Keratinocyte (primary cell): Measurements from ENCODE around the gene CWC27. TPM values are rescaled to one million over a fixed set of nuclear protein-coding genes. Genes with fewer than 3 reads are reported as not detected.

Experiments
- DNase-seq: peaks from one replicate; pipeline ENCODE4 v3.0.0-alpha.2; 2011; ENCODE audit warnings: low read depth, missing footprints, low spot score
- FAIRE-seq: peaks from 2 replicates; lab custom pipeline; 2011; peaks lifted over from hg19 to GRCh38; lab: Jason Lieb, UNC
- H2AFZ ChIP-seq: 2 replicates; pipeline ENCODE4 v1.6.0; 2012; ENCODE audit warnings: low read length, control low read depth, inconsistent platforms; ENCODE audit not compliant: control insufficient read depth
- H3K27ac ChIP-seq: 2 replicates; pipeline ENCODE4 v1.5.1; 2011; ENCODE audit warnings: low read length; ENCODE audit not compliant: control insufficient read depth, insufficient read depth
- H3K27me3 ChIP-seq: 3 replicates; pipeline ENCODE4 v1.6.0; 2011; ENCODE audit warnings: low read length; ENCODE audit not compliant: control insufficient read depth, insufficient read depth; ENCODE audit errors: extremely low read depth
- H3K36me3 ChIP-seq, 2 experiments: 2 replicates in 1 of 2; 3 replicates in 1 of 2; pipeline ENCODE4 v1.5.1; 2011; ENCODE audit warnings: low read length in 2 of 2, mild to moderate bottlenecking in 1 of 2; ENCODE audit not compliant: control insufficient read depth in 2 of 2, insufficient read depth in 2 of 2; ENCODE audit errors: extremely low read depth in 1 of 2
- H3K4me1 ChIP-seq: 3 replicates; pipeline ENCODE4 v1.5.1; 2011; ENCODE audit warnings: low read length; ENCODE audit not compliant: control insufficient read depth, insufficient read depth; ENCODE audit errors: extremely low read depth
- H3K4me2 ChIP-seq: 3 replicates; pipeline ENCODE4 v1.6.0; 2011; ENCODE audit warnings: low read depth, low read length; ENCODE audit not compliant: control insufficient read depth, insufficient read depth; ENCODE audit errors: extremely low read depth
- H3K4me3 ChIP-seq, 3 experiments: fragments of 200-600 bp in 1 of 3; sonication (generic) in 1 of 3; 2 replicates in 2 of 3; 3 replicates in 1 of 3; pipeline ENCODE4 v1.5.1; 2011 to 2016; ENCODE audit warnings: low read length in 3 of 3, mild to moderate bottlenecking in 3 of 3, control low read depth in 2 of 3, inconsistent platforms in 1 of 3, low read depth in 1 of 3, mixed read lengths in 1 of 3, mixed run types in 1 of 3, moderate library complexity in 1 of 3; ENCODE audit not compliant: control insufficient read depth in 2 of 3, insufficient read depth in 2 of 3; ENCODE audit errors: extremely low read depth in 1 of 3
- H3K79me2 ChIP-seq: 2 replicates; pipeline ENCODE4 v1.6.0; 2012; ENCODE audit warnings: low read length; ENCODE audit not compliant: control insufficient read depth, insufficient read depth
- H3K9ac ChIP-seq: 3 replicates; pipeline ENCODE4 v1.6.0; 2011; ENCODE audit warnings: low read length; ENCODE audit not compliant: control insufficient read depth, insufficient read depth; ENCODE audit errors: extremely low read depth
- H3K9me1 ChIP-seq: 3 replicates; pipeline ENCODE4 v1.6.0; 2011; ENCODE audit warnings: low read length; ENCODE audit not compliant: control insufficient read depth, insufficient read depth; ENCODE audit errors: extremely low read depth
- H3K9me3 ChIP-seq: 2 replicates; pipeline ENCODE4 v1.5.1; 2012; ENCODE audit warnings: low read depth, low read length; ENCODE audit not compliant: control insufficient read depth
- H4K20me1 ChIP-seq: 3 replicates; pipeline ENCODE4 v1.6.0; 2011; ENCODE audit warnings: low read length; ENCODE audit not compliant: control insufficient read depth, insufficient read depth; ENCODE audit errors: extremely low read depth
- EZH2 ChIP-seq: IDR thresholded peaks from one replicate; pipeline ENCODE4 v1.6.1; 2012; ENCODE audit warnings: inconsistent platforms, mild to moderate bottlenecking, low read length, moderate library complexity
- dilution Hi-C: fragments of 300-500 bp; cut with MboI; formaldehyde crosslinking; loops from one replicate; pipeline ENCODE4 v1.7.0; 2020; ENCODE audit warnings: low sequenced_read_pairs; ENCODE audit not compliant: extremely low pct_ligation_motif_present
- polyA plus RNA-seq, 5 experiments: library from polyadenylated mRNA; depleted of rRNA in 3 of 5; stranded (reverse) in 3 of 5; stranded (forward) in 1 of 5; unstranded in 1 of 5; fragments of >200 nt; gene quantifications; 1 replicate in 1 of 5; 2 replicates in 3 of 5; 3 replicates in 1 of 5; pipeline versions ENCODE4 v1.2.1 to v1.2.3, GENCODE V29; 2011 to 2012; ENCODE audit warnings: missing spikeins in 2 of 5, low read depth in 1 of 5, low replicate concordance in 1 of 5
- TF ChIP-seq, protein P1 (sequence below), 3 experiments: IDR thresholded peaks in 1 of 3; conservative IDR thresholded peaks in 1 of 3; optimal IDR thresholded peaks in 1 of 3; 2 replicates in 2 of 3; 3 replicates in 1 of 3; pipeline versions ENCODE3 to v1.5.1; 2011; ENCODE audit warnings: low read length in 3 of 3, mild to moderate bottlenecking in 3 of 3, moderate library complexity in 2 of 3, control low read depth in 1 of 3, inconsistent platforms in 1 of 3; ENCODE audit not compliant: insufficient read depth in 2 of 3; ENCODE audit errors: extremely low read depth in 1 of 3

CWC27 gene
- polyA plus RNA-seq, 1 donor (not counting 4 experiments of a cell fraction or from before 2014, with no cell fraction given) = 31.8 TPM

DNA sequence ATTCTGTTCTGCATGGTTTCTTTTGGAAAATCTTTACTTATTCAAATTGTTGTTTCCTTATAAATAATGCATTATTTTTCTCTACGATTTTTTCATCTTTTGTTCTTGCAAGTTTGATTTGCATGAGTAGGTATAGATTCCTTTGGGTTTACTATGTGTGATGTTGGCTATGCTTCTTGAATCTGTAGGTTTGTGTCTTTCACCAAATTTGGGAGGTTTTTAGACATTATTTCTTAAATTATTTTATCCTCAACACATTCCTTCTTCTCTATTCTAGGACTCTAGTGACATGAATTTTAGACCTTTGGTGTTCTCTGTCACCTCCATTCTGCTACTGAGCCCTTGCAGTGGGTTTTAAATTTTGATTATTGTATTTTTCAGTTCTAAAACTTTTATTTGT lies 219.0 kb downstream of the CWC27 start:
- FAIRE-seq (no peak), DNase-seq (no peak)
- Histone ChIP-seq H3K36me3 (no peaks in the 10 kb centered on the region), H3K27ac (no peak overlapping the region), H3K9me1 (no peaks in the 10 kb centered on the region), H3K27me3 (no peaks in the 10 kb centered on the region), H2AFZ (no peak overlapping the region), H3K9me3 (no peaks in the 10 kb centered on the region), H3K4me2 (no peak overlapping the region), H4K20me1 (no peaks in the 10 kb centered on the region), H3K4me3 (no peak overlapping the region), H3K4me1 (no peaks in the 10 kb centered on the region), H3K9ac (no peak overlapping the region), H3K79me2 (no peaks in the 10 kb centered on the region)
- TF ChIP-seq, protein P1, sequence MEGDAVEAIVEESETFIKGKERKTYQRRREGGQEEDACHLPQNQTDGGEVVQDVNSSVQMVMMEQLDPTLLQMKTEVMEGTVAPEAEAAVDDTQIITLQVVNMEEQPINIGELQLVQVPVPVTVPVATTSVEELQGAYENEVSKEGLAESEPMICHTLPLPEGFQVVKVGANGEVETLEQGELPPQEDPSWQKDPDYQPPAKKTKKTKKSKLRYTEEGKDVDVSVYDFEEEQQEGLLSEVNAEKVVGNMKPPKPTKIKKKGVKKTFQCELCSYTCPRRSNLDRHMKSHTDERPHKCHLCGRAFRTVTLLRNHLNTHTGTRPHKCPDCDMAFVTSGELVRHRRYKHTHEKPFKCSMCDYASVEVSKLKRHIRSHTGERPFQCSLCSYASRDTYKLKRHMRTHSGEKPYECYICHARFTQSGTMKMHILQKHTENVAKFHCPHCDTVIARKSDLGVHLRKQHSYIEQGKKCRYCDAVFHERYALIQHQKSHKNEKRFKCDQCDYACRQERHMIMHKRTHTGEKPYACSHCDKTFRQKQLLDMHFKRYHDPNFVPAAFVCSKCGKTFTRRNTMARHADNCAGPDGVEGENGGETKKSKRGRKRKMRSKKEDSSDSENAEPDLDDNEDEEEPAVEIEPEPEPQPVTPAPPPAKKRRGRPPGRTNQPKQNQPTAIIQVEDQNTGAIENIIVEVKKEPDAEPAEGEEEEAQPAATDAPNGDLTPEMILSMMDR (optimal IDR thresholded peaks at IDR 0.05 in 1 of 3, IDR thresholded peaks at IDR 0.05 in 1 of 3, conservative IDR thresholded peaks at IDR 0.05 in 1 of 3; ENCODE audit: extremely low read depth in 1 of 3, insufficient read depth in 2 of 3, low read length in 3 of 3) = no peak
- TF ChIP-seq EZH2 = no peak
- dilution Hi-C loops = no loop called here

DNA sequence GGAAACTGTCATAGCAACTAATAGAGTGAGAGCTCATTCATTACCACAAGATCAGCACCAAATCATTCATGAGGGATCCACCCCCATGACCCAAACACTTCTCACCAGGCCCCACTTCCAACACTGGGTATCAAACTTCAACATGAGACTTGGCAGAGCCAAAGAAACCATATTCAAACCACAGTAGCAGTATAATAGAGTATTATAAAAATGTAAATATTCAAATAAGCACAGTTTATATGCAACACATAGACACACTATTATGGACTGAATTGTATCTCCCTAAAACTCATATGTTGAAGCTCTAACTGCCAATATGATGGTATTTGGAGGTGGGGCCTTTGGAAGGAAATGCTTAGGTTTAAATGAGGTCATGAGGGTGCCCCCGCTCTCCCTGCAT lies 240.5 kb downstream of the CWC27 start:
- no peak overlapping the region for H3K4me2 ChIP-seq
- H3K36me3 ChIP-seq = no peaks in the 10 kb centered on the region
- no peaks in the 10 kb centered on the region for H4K20me1 ChIP-seq
- H3K27ac ChIP-seq = no peak overlapping the region
- no peaks in the 10 kb centered on the region for H3K27me3 ChIP-seq
- no peak overlapping the region for H2AFZ ChIP-seq
- H3K4me1 ChIP-seq = peaks cover 6% of the 10 kb centered on the region
- H3K9me1 ChIP-seq = no peaks in the 10 kb centered on the region
- no peak for TF ChIP-seq EZH2
- TF ChIP-seq, protein P1 (optimal IDR thresholded peaks at IDR 0.05 in 1 of 3, IDR thresholded peaks at IDR 0.05 in 1 of 3, conservative IDR thresholded peaks at IDR 0.05 in 1 of 3; ENCODE audit: extremely low read depth in 1 of 3, insufficient read depth in 2 of 3, low read length in 3 of 3) = no peak
- no peaks in the 10 kb centered on the region for H3K9me3 ChIP-seq
- H3K4me3 ChIP-seq = no peak overlapping the region
- H3K9ac ChIP-seq = no peak overlapping the region
- H3K79me2 ChIP-seq = no peaks in the 10 kb centered on the region
- FAIRE-seq (no peak), DNase-seq (no peak)
- dilution Hi-C loops = no loop called here
